Measurements from ENCODE around the gene CPNE5. TPM values are rescaled to one million over a fixed set of nuclear protein-coding genes. Genes with fewer than 3 reads are reported as not detected.
"Not testable (repeated sequence)": the region's sequence is repeated elsewhere in the genome, so short reads cannot be mapped to it uniquely, and the experiment has no call there.

The CPNE5 gene
- total RNA-seq, 1 donor from 2014 or later, result 10.0 TPM

GRCh38 chr6:36727505-36728021 lies 111.7 kb downstream of the CPNE5 start:
- intact Hi-C loops (cut with DNase I), result loop anchor here (5.0 kb wide), 1 partner anchor 105 kb away; no protein-coding TSS in a partner anchor
- DNase-seq (no peak), ATAC-seq (ENCODE audit: poor library complexity) (no peak)

- intact Hi-C loops (cut with DNase I), result loop anchor here (5.0 kb wide), 1 partner anchor 103 kb away; no protein-coding TSS in a partner anchor
- ATAC-seq (ENCODE audit: poor library complexity), result no peak
- no peak for DNase-seq
These were observed 113.7 kb downstream of the CPNE5 start for GRCh38 chr6:36725581-36725980.

GRCh38 chr6:36724514-36725390 lies 114.5 kb downstream of the CPNE5 start:
- ATAC-seq (ENCODE audit: poor library complexity), result peak; percentile 70
- DNase-seq, result peak; percentile 75
- intact Hi-C loops (cut with DNase I), result loop anchor here (5.0 kb wide), 1 partner anchor 102 kb away; no protein-coding TSS in a partner anchor

- intact Hi-C loops (cut with DNase I); ATAC-seq (ENCODE audit: poor library complexity); DNase-seq: not testable (repeated sequence)
These were observed 115.3 kb downstream of the CPNE5 start for GRCh38 chr6:36723992-36724391.

- intact Hi-C loops (cut with DNase I), result no loop called here
- no peak for DNase-seq
- no peak for ATAC-seq (ENCODE audit: poor library complexity)
These were observed 116.4 kb downstream of the CPNE5 start for GRCh38 chr6:36722879-36723278.

- ATAC-seq (ENCODE audit: poor library complexity), result no peak
- no peak for DNase-seq
- intact Hi-C loops (cut with DNase I), result no loop called here
These were observed 116.9 kb downstream of the CPNE5 start for GRCh38 chr6:36722365-36722764.

GRCh38 chr6:36721369-36722140 lies 117.7 kb downstream of the CPNE5 start:
- intact Hi-C loops (cut with DNase I), result no loop called here
- no peak for ATAC-seq (ENCODE audit: poor library complexity)
- no peak for DNase-seq

GRCh38 chr6:36720251-36721141 lies 118.7 kb downstream of the CPNE5 start:
- intact Hi-C loops (cut with DNase I), result no loop called here
- ATAC-seq (ENCODE audit: poor library complexity) (no peak), DNase-seq (no peak)

- ATAC-seq (ENCODE audit: poor library complexity), result no peak
These were observed 120.1 kb downstream of the CPNE5 start for GRCh38 chr6:36719126-36719525.

GRCh38 chr6:36718560-36718959 lies 120.7 kb downstream of the CPNE5 start:
- DNase-seq (no peak), ATAC-seq (ENCODE audit: poor library complexity) (no peak)
- intact Hi-C loops (cut with DNase I), result no loop called here

More at GRCh38 chr6:36719126-36719525, 120.1 kb downstream of the CPNE5 start:
- intact Hi-C loops (cut with DNase I), result no loop called here
- no peak for DNase-seq

GRCh38 chr6:36717871-36718540 lies 121.2 kb downstream of the CPNE5 start:
- no peak for DNase-seq
- intact Hi-C loops (cut with DNase I), result no loop called here
- no peak for ATAC-seq (ENCODE audit: poor library complexity)

- ATAC-seq (ENCODE audit: poor library complexity), result no peak
- intact Hi-C loops (cut with DNase I), result no loop called here
- no peak for DNase-seq
These were observed 121.9 kb downstream of the CPNE5 start for GRCh38 chr6:36717231-36717825.

- DNase-seq (no peak), ATAC-seq (ENCODE audit: poor library complexity) (no peak)
- intact Hi-C loops (cut with DNase I), result no loop called here
These were observed 122.7 kb downstream of the CPNE5 start for GRCh38 chr6:36716476-36717093.

GRCh38 chr6:36715469-36715868 lies 123.8 kb downstream of the CPNE5 start:
- ATAC-seq (ENCODE audit: poor library complexity) (no peak), DNase-seq (no peak)
- intact Hi-C loops (cut with DNase I), result no loop called here

- intact Hi-C loops (cut with DNase I), result no loop called here
- no peak for ATAC-seq (ENCODE audit: poor library complexity)
- no peak for DNase-seq
These were observed 124.7 kb downstream of the CPNE5 start for GRCh38 chr6:36714511-36714910.

- intact Hi-C loops (cut with DNase I), result no loop called here
- no peak for ATAC-seq (ENCODE audit: poor library complexity)
- DNase-seq, result no peak
These were observed 125.4 kb downstream of the CPNE5 start for GRCh38 chr6:36713846-36714245.

- intact Hi-C loops (cut with DNase I), result no loop called here
- no peak for ATAC-seq (ENCODE audit: poor library complexity)
- no peak for DNase-seq
These were observed 126.4 kb downstream of the CPNE5 start for GRCh38 chr6:36712816-36713215.

All from Right ventricle myocardium superior (tissue), 1 donor.